HG02943 (cell line): ENCODE measurements around the gene MSRB3.

Source experiments
- ATAC-seq: cut with Tn5 transposase; IDR thresholded peaks from one replicate; pipeline ENCODE4 v1.9.1; 2021; ENCODE audit warnings: mild to moderate bottlenecking, low read depth, moderate library complexity; ENCODE audit not compliant: unreplicated experiment

Gene MSRB3

GRCh38 chr12:65324056-65324455 is 45.6 kb downstream of the MSRB3 start:
- ATAC-seq, result no peak

- ATAC-seq, result no peak
Measured at GRCh38 chr12:65324551-65324950, 46.1 kb downstream of the MSRB3 start.

- ATAC-seq, result no peak
Measured at GRCh38 chr12:65325183-65325582, 46.7 kb downstream of the MSRB3 start.

GRCh38 chr12:65326616-65327015 is 48.1 kb downstream of the MSRB3 start:
- no peak for ATAC-seq

- no peak for ATAC-seq
Measured at GRCh38 chr12:65327207-65328076, 49.0 kb downstream of the MSRB3 start.

GRCh38 chr12:65329721-65330120 is 51.2 kb downstream of the MSRB3 start:
- no peak for ATAC-seq

GRCh38 chr12:65330331-65330730 is 51.8 kb downstream of the MSRB3 start:
- ATAC-seq, result no peak

GRCh38 chr12:65331456-65331855 is 53.0 kb downstream of the MSRB3 start:
- no peak for ATAC-seq

GRCh38 chr12:65333649-65334048 is 55.2 kb downstream of the MSRB3 start:
- ATAC-seq, result no peak

GRCh38 chr12:65334521-65334920 is 56.0 kb downstream of the MSRB3 start:
- no peak for ATAC-seq

GRCh38 chr12:65335021-65335714 is 56.7 kb downstream of the MSRB3 start:
- ATAC-seq, result no peak

GRCh38 chr12:65335981-65336380 is 57.5 kb downstream of the MSRB3 start:
- no peak for ATAC-seq

GRCh38 chr12:65339161-65339560 is 60.7 kb downstream of the MSRB3 start:
- no peak for ATAC-seq

- ATAC-seq, result no peak
Measured at GRCh38 chr12:65343230-65343629, 64.7 kb downstream of the MSRB3 start.

GRCh38 chr12:65343801-65344200 is 65.3 kb downstream of the MSRB3 start:
- no peak for ATAC-seq

GRCh38 chr12:65355461-65355860 is 77.0 kb downstream of the MSRB3 start:
- no peak for ATAC-seq

- no peak for ATAC-seq
Measured at GRCh38 chr12:65362234-65363031, 84.0 kb downstream of the MSRB3 start.

- ATAC-seq, result no peak
Measured at GRCh38 chr12:65364046-65364445, 85.6 kb downstream of the MSRB3 start.

GRCh38 chr12:65367396-65367795 is 88.9 kb downstream of the MSRB3 start:
- ATAC-seq, result no peak

GRCh38 chr12:65368055-65368454 is 89.6 kb downstream of the MSRB3 start:
- no peak for ATAC-seq

GRCh38 chr12:65372574-65372973 is 94.1 kb downstream of the MSRB3 start:
- ATAC-seq, result no peak
